Fibroblast of mammary gland (primary cell): ENCODE measurements around the gene ROPN1.
"Not testable (repeated sequence)": the region's sequence is repeated elsewhere in the genome, so short reads cannot be mapped to it uniquely, and the experiment has no call there.

Experiments
- DNase-seq: peaks from one replicate; pipeline ENCODE4 v3.0.0-alpha.2; 2010; ENCODE audit warnings: low read depth
- H3K4me3 ChIP-seq: 2 replicates; pipeline ENCODE4 v1.5.1; 2011; ENCODE audit warnings: low read depth, mild to moderate bottlenecking, low read length, moderate library complexity; ENCODE audit not compliant: control insufficient read depth
- CTCF ChIP-seq: conservative IDR thresholded peaks from 2 replicates; pipeline ENCODE4 v1.5.1; 2011; ENCODE audit warnings: low read depth, low read length, inconsistent platforms; ENCODE audit not compliant: control insufficient read depth, insufficient read depth

Gene ROPN1

GRCh38 chr3:124033360-124034015 lies 41.6 kb upstream of the ROPN1 start, which contains the start of gene KALRN:
Gene KALRN, plus strand, starts transcription at chr3:124033369.
- no peak for TF ChIP-seq CTCF
- DNase-seq, result no peak
- peak within 1 kb of the TSS; percentile 46 for H3K4me3 ChIP-seq

GRCh38 chr3:124032881-124033359 lies 41.0 kb upstream of the ROPN1 start:
- peak; percentile 56 for DNase-seq
- TF ChIP-seq CTCF, result peak; percentile 33
- H3K4me3 ChIP-seq, result peak overlapping the region; percentile 46

GRCh38 chr3:124032311-124032880 lies 40.5 kb upstream of the ROPN1 start:
- no peak for TF ChIP-seq CTCF
- peak overlapping the region; percentile 46 for H3K4me3 ChIP-seq
- peak; percentile 38 for DNase-seq

- no peak for DNase-seq
- no peak for TF ChIP-seq CTCF
- H3K4me3 ChIP-seq, result no peak overlapping the region
Measured at GRCh38 chr3:124026516-124026915, 34.6 kb upstream of the ROPN1 start.

GRCh38 chr3:124023531-124023930 lies 31.6 kb upstream of the ROPN1 start:
- not testable (repeated sequence) for H3K4me3 ChIP-seq, DNase-seq

GRCh38 chr3:124019291-124019690 lies 27.4 kb upstream of the ROPN1 start:
- no peak overlapping the region for H3K4me3 ChIP-seq
- DNase-seq, result no peak
- no peak for TF ChIP-seq CTCF

- not testable (repeated sequence) for DNase-seq
Measured at GRCh38 chr3:124017502-124017901, 25.6 kb upstream of the ROPN1 start.

More at GRCh38 chr3:124017502-124017901, 25.6 kb upstream of the ROPN1 start:
- H3K4me3 ChIP-seq, result not testable (repeated sequence)
